Smooth muscle cell (in vitro differentiated cells): ENCODE results near the gene TBC1D24. TPM values are rescaled to one million over a fixed set of nuclear protein-coding genes. Genes with fewer than 3 reads are reported as not detected.

ENCODE experiments used
- DNase-seq: peaks from one replicate; lab custom pipeline; 2025; ENCODE audit not compliant: unreplicated experiment; lab: John Stamatoyannopoulos, UW
- H2AFZ ChIP-seq: fragments of 200-600 bp; sonication (generic); 2 replicates; pipeline ENCODE4 v1.6.0; 2016; ENCODE audit warnings: antibody characterized with exemption, low read depth, mild to moderate bottlenecking
- H3F3A ChIP-seq: fragments of 200-600 bp; sonication (generic); 2 replicates; pipeline ENCODE4 v1.6.0; 2017; ENCODE audit warnings: antibody characterized with exemption, low read depth
- H3K27ac ChIP-seq: fragments of 200-600 bp; sonication (generic); 2 replicates; pipeline ENCODE4 v1.5.1; 2016; ENCODE audit warnings: low read depth, mild to moderate bottlenecking
- H3K27me3 ChIP-seq: fragments of 200-600 bp; sonication (generic); 2 replicates; pipeline ENCODE4 v1.6.1; 2016; ENCODE audit warnings: low read depth, mild to moderate bottlenecking
- H3K36me3 ChIP-seq: fragments of 200-600 bp; sonication (generic); 2 replicates; pipeline ENCODE4 v1.5.1; 2016; ENCODE audit warnings: low read depth
- H3K4me1 ChIP-seq: fragments of 200-600 bp; sonication (generic); 2 replicates; pipeline ENCODE4 v1.5.1; 2016; ENCODE audit warnings: low read depth
- H3K4me2 ChIP-seq: fragments of 200-600 bp; sonication (generic); 2 replicates; pipeline ENCODE4 v1.6.0; 2016; ENCODE audit warnings: mild to moderate bottlenecking
- H3K4me3 ChIP-seq: fragments of 200-600 bp; sonication (generic); 2 replicates; pipeline ENCODE4 v1.5.1; 2016; ENCODE audit warnings: mild to moderate bottlenecking
- H3K79me2 ChIP-seq: fragments of 200-600 bp; sonication (generic); 2 replicates; pipeline ENCODE4 v1.6.0; 2016; ENCODE audit warnings: low read depth, mild to moderate bottlenecking
- H3K9ac ChIP-seq: fragments of 200-600 bp; sonication (generic); 2 replicates; pipeline ENCODE4 v1.6.0; 2016; ENCODE audit warnings: low read depth
- H3K9me3 ChIP-seq: fragments of 200-600 bp; sonication (generic); replicated peaks from 2 replicates; pipeline ENCODE4 v1.5.1; 2016; ENCODE audit warnings: low read depth
- H4K20me1 ChIP-seq: fragments of 200-600 bp; sonication (generic); 2 replicates; pipeline ENCODE4 v1.6.0; 2016; ENCODE audit warnings: low read depth
- CTCF ChIP-seq: fragments of 200-600 bp; sonication (generic); IDR thresholded peaks from 2 replicates; pipeline ENCODE4 v1.5.1; 2017; ENCODE audit warnings: borderline replicate concordance, mild to moderate bottlenecking, antibody characterized with exemption; ENCODE audit not compliant: insufficient read depth, poor library complexity, severe bottlenecking
- WGBS: methylation state at CpG from one replicate; pipeline ENCODE4 v1.1.7; 2016; ENCODE audit warnings: low lambda C conversion rate; 5-methylcytosine and 5-hydroxymethylcytosine counted together
- polyA plus RNA-seq: library from polyadenylated mRNA; unstranded; fragments of >200 nt; fragmentation: Nextera tagmentation; extraction: Ambion mirVana; gene quantifications from 2 replicates; pipeline ENCODE4 v1.2.1, GENCODE V29; 2016
- total RNA-seq: library from RNA; depleted of rRNA; stranded (reverse); fragments of >200 nt; gene quantifications from 2 replicates; pipeline ENCODE4 v1.2.3, GENCODE V29; 2014

TBC1D24 gene
- total and polyA plus RNA-seq, 2 experiments from 2014 or later, result 5.5 to 9.2 TPM

- peaks cover 8% of the 10 kb centered on the region for H3F3A ChIP-seq
- no peak for TF ChIP-seq CTCF
- H3K4me3 ChIP-seq, result no peak overlapping the region
- no peak overlapping the region for H2AFZ ChIP-seq
- no peak overlapping the region for H3K9ac ChIP-seq
- peak overlapping the region; percentile 93 for H3K4me2 ChIP-seq
- no peak for DNase-seq
- no peak overlapping the region for H3K27ac ChIP-seq
- peaks cover 34% of the 10 kb centered on the region for H3K4me1 ChIP-seq
- H3K9me3 ChIP-seq, result no peaks in the 10 kb centered on the region
- H3K79me2 ChIP-seq, result no peaks in the 10 kb centered on the region
- WGBS, result 87% methylated on average over 7 of the region's 7 CpGs
- peaks cover 4% of the 10 kb centered on the region for H4K20me1 ChIP-seq
- H3K36me3 ChIP-seq, result no peaks in the 10 kb centered on the region
- H3K27me3 ChIP-seq, result no peaks in the 10 kb centered on the region
Measured at GRCh38 chr16:2470234-2470601, 4.7 kb upstream of the TBC1D24 start.

- Histone ChIP-seq H3K79me2 (no peaks in the 10 kb centered on the region), H2AFZ (no peak overlapping the region), H3F3A (peaks cover 8% of the 10 kb centered on the region), H3K27me3 (no peaks in the 10 kb centered on the region), H3K9me3 (no peaks in the 10 kb centered on the region), H3K9ac (no peak overlapping the region), H4K20me1 (peaks cover 4% of the 10 kb centered on the region), H3K36me3 (no peaks in the 10 kb centered on the region), H3K27ac (no peak overlapping the region), H3K4me3 (peak overlapping the region; percentile 49), H3K4me1 (peaks cover 34% of the 10 kb centered on the region), H3K4me2 (peak overlapping the region; percentile 93)
- TF ChIP-seq CTCF, result no peak
- WGBS, result 52% methylated on average over 9 of the region's 9 CpGs
- DNase-seq, result no peak
Measured at GRCh38 chr16:2470603-2471015, 4.3 kb upstream of the TBC1D24 start.

- Histone ChIP-seq H3K27ac (no peak within 1 kb of the TSS), H3K9ac (no peak within 1 kb of the TSS), H3K9me3 (no peaks in the 10 kb centered on the region), H3F3A (peaks cover 8% of the 10 kb centered on the region), H3K79me2 (no peaks in the 10 kb centered on the region), H3K4me1 (peaks cover 34% of the 10 kb centered on the region), H2AFZ (peak within 1 kb of the TSS; percentile 24), H4K20me1 (peaks cover 9% of the 10 kb centered on the region), H3K36me3 (no peaks in the 10 kb centered on the region), H3K27me3 (no peaks in the 10 kb centered on the region), H3K4me2 (peak within 1 kb of the TSS; percentile 93), H3K4me3 (peak within 1 kb of the TSS; percentile 49)
- peak; percentile 25 for DNase-seq
- no peak for TF ChIP-seq CTCF
- 2% methylated on average over 19 of the region's 59 CpGs for WGBS
Measured at GRCh38 chr16:2471016-2471652, 3.8 kb upstream of the TBC1D24 start, which contains the start of gene NTN3. Gene NTN3 (plus strand): TSS chr16:2471297. CDS start chr16:2471702, 405 bp downstream.
